HepG2 (cell line): ENCODE measurements around the gene GCC1. TPM values are rescaled to one million over a fixed set of nuclear protein-coding genes. Genes with fewer than 3 reads are reported as not detected.

Source experiments
- HIVEP1 ChIP-seq: sonication (generic); formaldehyde crosslinking; IDR thresholded peaks from 2 replicates; pipeline ENCODE4 v1.4.0; 2020; ENCODE audit warnings: mild to moderate bottlenecking, missing genetic modification reagents
- JDP2 ChIP-seq: sonication (generic); formaldehyde crosslinking; IDR thresholded peaks from 2 replicates; pipeline ENCODE4 v1.8.1; 2022; ENCODE audit warnings: missing genetic modification reagents, borderline replicate concordance
- ZFYVE20 ChIP-seq: sonication (generic); formaldehyde crosslinking; IDR thresholded peaks from 2 replicates; pipeline ENCODE4 v1.8.0; 2023; ENCODE audit warnings: low read depth, mild to moderate bottlenecking, moderate library complexity, missing genetic modification reagents, borderline replicate concordance
- ZNF432 ChIP-seq: sonication (generic); formaldehyde crosslinking; IDR thresholded peaks from 2 replicates; pipeline ENCODE4 v1.5.0; 2020; ENCODE audit warnings: missing genetic modification reagents, mild to moderate bottlenecking, borderline replicate concordance
- polyA plus RNA-seq, 8 experiments: library from polyadenylated mRNA; depleted of rRNA in 3 of 8; stranded (reverse) in 7 of 8; unstranded in 1 of 8; fragments of >200 nt; fragmentation: Illumina TruSeq in 4 of 8; extraction: Trizol in 4 of 8; gene quantifications; 2 replicates each; pipeline versions ENCODE4 v1.2.1 to v1.2.3, GENCODE V29; 2011 to 2016; ENCODE audit warnings: low read depth in 4 of 8, missing spikeins in 1 of 8, mixed read lengths in 1 of 8; ENCODE audit not compliant: insufficient read depth in 1 of 8
- total RNA-seq, 5 experiments: library from RNA; depleted of rRNA; stranded (reverse); fragments of >200 nt; fragmentation: Illumina TruSeq; extraction: Trizol; gene quantifications; 2 replicates each; pipeline ENCODE4 v1.2.3, GENCODE V29; 2016; ENCODE audit warnings: low read depth in 1 of 5
- TF ChIP-seq, protein P1 (sequence below): IDR thresholded peaks from 2 replicates; pipeline ENCODE4 v1.6.1; 2016; ENCODE audit warnings: low read depth, missing genetic modification reagents, missing compliant biosample characterization
- TF ChIP-seq, protein P2 (sequence below): sonication (generic); formaldehyde crosslinking; conservative IDR thresholded peaks from 2 replicates; pipeline ENCODE4 v1.4.0; 2020; ENCODE audit warnings: missing genetic modification reagents
- TF ChIP-seq, protein P3 (sequence below): sonication (generic); formaldehyde crosslinking; IDR thresholded peaks from 2 replicates; pipeline ENCODE4 v1.8.1; 2022; ENCODE audit warnings: low read depth, mild to moderate bottlenecking, missing genetic modification reagents
- TF ChIP-seq, protein P4 (sequence below): sonication (generic); formaldehyde crosslinking; IDR thresholded peaks from 2 replicates; pipeline ENCODE4 v1.5.0; 2020; ENCODE audit warnings: mild to moderate bottlenecking, missing genetic modification reagents, moderate library complexity

GCC1 gene
- total and polyA plus RNA-seq, 2 of the 13 experiments (the other 11 are each of a cell fraction or from before 2014, with no cell fraction given), result 2.5 to 15.3 TPM

DNA sequence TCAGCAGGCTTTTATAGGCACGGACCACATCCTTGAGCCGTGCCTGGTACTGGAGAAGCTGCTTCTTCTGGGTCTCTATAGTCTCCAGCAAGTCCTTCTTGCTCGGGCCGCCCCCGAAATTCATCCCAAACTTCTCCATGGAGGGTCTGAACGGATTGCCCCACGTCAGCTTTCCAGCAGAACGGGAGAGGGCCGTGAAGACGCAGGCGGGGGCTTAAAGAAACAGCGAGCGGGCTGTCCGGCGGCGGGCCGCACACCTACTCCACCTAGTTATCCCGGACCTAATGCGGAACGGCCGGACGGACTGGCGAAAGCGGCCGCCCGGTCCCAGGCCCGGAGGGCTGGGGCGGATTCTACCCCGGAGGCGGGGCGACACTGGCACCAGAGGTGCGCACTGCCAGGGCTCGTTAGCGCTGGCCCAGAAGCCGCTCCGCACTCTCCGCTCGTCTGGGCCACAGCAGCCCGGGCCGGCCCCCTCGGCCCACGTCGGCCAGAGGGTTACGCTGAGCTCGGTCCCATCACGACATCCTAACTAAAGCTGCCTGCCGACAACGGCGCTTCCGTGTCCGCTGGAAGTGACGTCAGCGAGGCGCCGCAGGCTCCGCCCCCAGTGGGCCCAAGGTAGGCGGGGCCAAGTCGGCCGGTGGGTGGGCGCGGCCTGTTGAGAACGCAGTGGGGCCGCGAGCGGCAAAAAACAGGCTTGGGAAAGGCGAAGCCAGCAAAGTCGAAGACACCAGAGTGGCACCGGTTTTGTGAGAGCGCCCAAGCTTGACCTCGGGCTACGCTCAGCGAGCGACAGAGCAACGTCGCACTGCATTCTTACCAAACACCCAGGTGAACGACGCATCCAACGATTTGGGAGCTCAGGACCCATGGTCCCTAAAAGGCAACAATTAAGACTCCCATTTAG, at the start of gene GCC1 (continued):
- TF ChIP-seq, protein P1, sequence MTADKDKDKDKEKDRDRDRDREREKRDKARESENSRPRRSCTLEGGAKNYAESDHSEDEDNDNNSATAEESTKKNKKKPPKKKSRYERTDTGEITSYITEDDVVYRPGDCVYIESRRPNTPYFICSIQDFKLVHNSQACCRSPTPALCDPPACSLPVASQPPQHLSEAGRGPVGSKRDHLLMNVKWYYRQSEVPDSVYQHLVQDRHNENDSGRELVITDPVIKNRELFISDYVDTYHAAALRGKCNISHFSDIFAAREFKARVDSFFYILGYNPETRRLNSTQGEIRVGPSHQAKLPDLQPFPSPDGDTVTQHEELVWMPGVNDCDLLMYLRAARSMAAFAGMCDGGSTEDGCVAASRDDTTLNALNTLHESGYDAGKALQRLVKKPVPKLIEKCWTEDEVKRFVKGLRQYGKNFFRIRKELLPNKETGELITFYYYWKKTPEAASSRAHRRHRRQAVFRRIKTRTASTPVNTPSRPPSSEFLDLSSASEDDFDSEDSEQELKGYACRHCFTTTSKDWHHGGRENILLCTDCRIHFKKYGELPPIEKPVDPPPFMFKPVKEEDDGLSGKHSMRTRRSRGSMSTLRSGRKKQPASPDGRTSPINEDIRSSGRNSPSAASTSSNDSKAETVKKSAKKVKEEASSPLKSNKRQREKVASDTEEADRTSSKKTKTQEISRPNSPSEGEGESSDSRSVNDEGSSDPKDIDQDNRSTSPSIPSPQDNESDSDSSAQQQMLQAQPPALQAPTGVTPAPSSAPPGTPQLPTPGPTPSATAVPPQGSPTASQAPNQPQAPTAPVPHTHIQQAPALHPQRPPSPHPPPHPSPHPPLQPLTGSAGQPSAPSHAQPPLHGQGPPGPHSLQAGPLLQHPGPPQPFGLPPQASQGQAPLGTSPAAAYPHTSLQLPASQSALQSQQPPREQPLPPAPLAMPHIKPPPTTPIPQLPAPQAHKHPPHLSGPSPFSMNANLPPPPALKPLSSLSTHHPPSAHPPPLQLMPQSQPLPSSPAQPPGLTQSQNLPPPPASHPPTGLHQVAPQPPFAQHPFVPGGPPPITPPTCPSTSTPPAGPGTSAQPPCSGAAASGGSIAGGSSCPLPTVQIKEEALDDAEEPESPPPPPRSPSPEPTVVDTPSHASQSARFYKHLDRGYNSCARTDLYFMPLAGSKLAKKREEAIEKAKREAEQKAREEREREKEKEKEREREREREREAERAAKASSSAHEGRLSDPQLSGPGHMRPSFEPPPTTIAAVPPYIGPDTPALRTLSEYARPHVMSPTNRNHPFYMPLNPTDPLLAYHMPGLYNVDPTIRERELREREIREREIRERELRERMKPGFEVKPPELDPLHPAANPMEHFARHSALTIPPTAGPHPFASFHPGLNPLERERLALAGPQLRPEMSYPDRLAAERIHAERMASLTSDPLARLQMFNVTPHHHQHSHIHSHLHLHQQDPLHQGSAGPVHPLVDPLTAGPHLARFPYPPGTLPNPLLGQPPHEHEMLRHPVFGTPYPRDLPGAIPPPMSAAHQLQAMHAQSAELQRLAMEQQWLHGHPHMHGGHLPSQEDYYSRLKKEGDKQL (CRISPR knock-in tag), result 0 out of 2 replicates have a peak, but pooled peaks have one; percentile 16
- TF ChIP-seq, protein P2, sequence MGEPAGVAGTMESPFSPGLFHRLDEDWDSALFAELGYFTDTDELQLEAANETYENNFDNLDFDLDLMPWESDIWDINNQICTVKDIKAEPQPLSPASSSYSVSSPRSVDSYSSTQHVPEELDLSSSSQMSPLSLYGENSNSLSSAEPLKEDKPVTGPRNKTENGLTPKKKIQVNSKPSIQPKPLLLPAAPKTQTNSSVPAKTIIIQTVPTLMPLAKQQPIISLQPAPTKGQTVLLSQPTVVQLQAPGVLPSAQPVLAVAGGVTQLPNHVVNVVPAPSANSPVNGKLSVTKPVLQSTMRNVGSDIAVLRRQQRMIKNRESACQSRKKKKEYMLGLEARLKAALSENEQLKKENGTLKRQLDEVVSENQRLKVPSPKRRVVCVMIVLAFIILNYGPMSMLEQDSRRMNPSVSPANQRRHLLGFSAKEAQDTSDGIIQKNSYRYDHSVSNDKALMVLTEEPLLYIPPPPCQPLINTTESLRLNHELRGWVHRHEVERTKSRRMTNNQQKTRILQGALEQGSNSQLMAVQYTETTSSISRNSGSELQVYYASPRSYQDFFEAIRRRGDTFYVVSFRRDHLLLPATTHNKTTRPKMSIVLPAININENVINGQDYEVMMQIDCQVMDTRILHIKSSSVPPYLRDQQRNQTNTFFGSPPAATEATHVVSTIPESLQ (CRISPR knock-in tag), result no peak
- no peak for TF ChIP-seq JDP2
- no peak for TF ChIP-seq ZFYVE20 (CRISPR knock-in tag)
- TF ChIP-seq ZNF432 (CRISPR knock-in tag), result no peak
- TF ChIP-seq, protein P3, sequence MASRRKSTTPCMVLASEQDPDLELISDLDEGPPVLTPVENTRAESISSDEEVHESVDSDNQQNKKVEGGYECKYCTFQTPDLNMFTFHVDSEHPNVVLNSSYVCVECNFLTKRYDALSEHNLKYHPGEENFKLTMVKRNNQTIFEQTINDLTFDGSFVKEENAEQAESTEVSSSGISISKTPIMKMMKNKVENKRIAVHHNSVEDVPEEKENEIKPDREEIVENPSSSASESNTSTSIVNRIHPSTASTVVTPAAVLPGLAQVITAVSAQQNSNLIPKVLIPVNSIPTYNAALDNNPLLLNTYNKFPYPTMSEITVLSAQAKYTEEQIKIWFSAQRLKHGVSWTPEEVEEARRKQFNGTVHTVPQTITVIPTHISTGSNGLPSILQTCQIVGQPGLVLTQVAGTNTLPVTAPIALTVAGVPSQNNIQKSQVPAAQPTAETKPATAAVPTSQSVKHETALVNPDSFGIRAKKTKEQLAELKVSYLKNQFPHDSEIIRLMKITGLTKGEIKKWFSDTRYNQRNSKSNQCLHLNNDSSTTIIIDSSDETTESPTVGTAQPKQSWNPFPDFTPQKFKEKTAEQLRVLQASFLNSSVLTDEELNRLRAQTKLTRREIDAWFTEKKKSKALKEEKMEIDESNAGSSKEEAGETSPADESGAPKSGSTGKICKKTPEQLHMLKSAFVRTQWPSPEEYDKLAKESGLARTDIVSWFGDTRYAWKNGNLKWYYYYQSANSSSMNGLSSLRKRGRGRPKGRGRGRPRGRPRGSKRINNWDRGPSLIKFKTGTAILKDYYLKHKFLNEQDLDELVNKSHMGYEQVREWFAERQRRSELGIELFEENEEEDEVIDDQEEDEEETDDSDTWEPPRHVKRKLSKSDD (CRISPR knock-in tag), result peak; percentile 45
- TF ChIP-seq, protein P4, sequence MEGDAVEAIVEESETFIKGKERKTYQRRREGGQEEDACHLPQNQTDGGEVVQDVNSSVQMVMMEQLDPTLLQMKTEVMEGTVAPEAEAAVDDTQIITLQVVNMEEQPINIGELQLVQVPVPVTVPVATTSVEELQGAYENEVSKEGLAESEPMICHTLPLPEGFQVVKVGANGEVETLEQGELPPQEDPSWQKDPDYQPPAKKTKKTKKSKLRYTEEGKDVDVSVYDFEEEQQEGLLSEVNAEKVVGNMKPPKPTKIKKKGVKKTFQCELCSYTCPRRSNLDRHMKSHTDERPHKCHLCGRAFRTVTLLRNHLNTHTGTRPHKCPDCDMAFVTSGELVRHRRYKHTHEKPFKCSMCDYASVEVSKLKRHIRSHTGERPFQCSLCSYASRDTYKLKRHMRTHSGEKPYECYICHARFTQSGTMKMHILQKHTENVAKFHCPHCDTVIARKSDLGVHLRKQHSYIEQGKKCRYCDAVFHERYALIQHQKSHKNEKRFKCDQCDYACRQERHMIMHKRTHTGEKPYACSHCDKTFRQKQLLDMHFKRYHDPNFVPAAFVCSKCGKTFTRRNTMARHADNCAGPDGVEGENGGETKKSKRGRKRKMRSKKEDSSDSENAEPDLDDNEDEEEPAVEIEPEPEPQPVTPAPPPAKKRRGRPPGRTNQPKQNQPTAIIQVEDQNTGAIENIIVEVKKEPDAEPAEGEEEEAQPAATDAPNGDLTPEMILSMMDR, result 0 out of 2 replicates have a peak, but pooled peaks have one; percentile 23
- peak; percentile 74 for TF ChIP-seq HIVEP1 (CRISPR knock-in tag)
